HEK293 (cell line): ENCODE measurements around the gene LGALS16.

Experiments
- CTCF ChIA-PET: fragments of 350-600 bp; formaldehyde crosslinking; extraction: SDS; loops from one replicate; lab custom pipeline; 2021; ENCODE audit warnings: antibody characterized with exemption; lab: Yijun Ruan, JAX
- POLR2A ChIA-PET: fragments of 300-600 bp; formaldehyde crosslinking; extraction: SDS; loops from one replicate; lab custom pipeline; 2020; ENCODE audit warnings: antibody characterized with exemption, inconsistent platforms; lab: Yijun Ruan, JAX
- H3K27ac ChIP-seq: fragments of 200-500 bp; sonication (Bioruptor generic); 2 replicates; pipeline ENCODE4 v1.5.1; 2014; ENCODE audit warnings: low read depth, low read length, control low read depth, inconsistent platforms; ENCODE audit errors: extremely low read depth
- H3K36me3 ChIP-seq, 2 experiments: fragments of 200-500 bp in 1 of 2; sonication (Bioruptor generic) in 1 of 2; 1 replicate in 1 of 2; 2 replicates in 1 of 2; pipeline ENCODE4 v1.5.1; 2014 to 2017; ENCODE audit warnings: inconsistent platforms in 2 of 2, low read length in 2 of 2; ENCODE audit not compliant: control insufficient read depth in 2 of 2, insufficient read depth in 1 of 2
- H3K4me1 ChIP-seq: fragments of 200-500 bp; sonication (Bioruptor generic); 2 replicates; pipeline ENCODE4 v1.5.1; 2014; ENCODE audit warnings: mild to moderate bottlenecking, low read length, inconsistent platforms; ENCODE audit not compliant: control insufficient read depth, insufficient read depth
- H3K4me3 ChIP-seq: 2 replicates; pipeline ENCODE4 v1.5.1; 2011; ENCODE audit warnings: low read depth, mild to moderate bottlenecking, control low read depth, low read length, moderate library complexity
- H3K9me3 ChIP-seq: fragments of 200-500 bp; sonication (Bioruptor generic); 2 replicates; pipeline ENCODE4 v1.5.1; 2014; ENCODE audit warnings: low read depth, low read length, inconsistent platforms; ENCODE audit not compliant: control insufficient read depth, insufficient read depth
- PRDM1 ChIP-seq: fragments of 450-650 bp; formaldehyde crosslinking; IDR thresholded peaks from 2 replicates; pipeline ENCODE4; 2016; ENCODE audit warnings: missing biosample characterization, missing genetic modification characterization
- TRIM28 ChIP-seq: IDR thresholded peaks from 2 replicates; pipeline ENCODE4 v1.6.1; 2011; ENCODE audit warnings: low read length, control low read depth, borderline replicate concordance
- WT1 ChIP-seq: fragments of 450-650 bp; formaldehyde crosslinking; IDR thresholded peaks from 2 replicates; pipeline ENCODE4 v1.5.1; 2016; ENCODE audit warnings: missing biosample characterization, missing genetic modification characterization
- ZBTB48 ChIP-seq: fragments of 450-650 bp; formaldehyde crosslinking; IDR thresholded peaks from 2 replicates; pipeline ENCODE4 v1.5.1; 2016; ENCODE audit warnings: missing biosample characterization, missing genetic modification characterization
- ZFP69B ChIP-seq: fragments of 450-650 bp; formaldehyde crosslinking; IDR thresholded peaks from 2 replicates; pipeline ENCODE4 v1.5.1; 2016; ENCODE audit warnings: missing biosample characterization, missing genetic modification characterization
- ZNF16 ChIP-seq: fragments of 450-650 bp; formaldehyde crosslinking; IDR thresholded peaks from 2 replicates; pipeline ENCODE4 v1.5.1; 2016; ENCODE audit warnings: low read depth, missing biosample characterization, missing genetic modification characterization
- ZNF24 ChIP-seq: fragments of 450-650 bp; formaldehyde crosslinking; IDR thresholded peaks from 2 replicates; pipeline ENCODE4 v1.5.1; 2016; ENCODE audit warnings: missing biosample characterization, missing genetic modification characterization
- ZNF280D ChIP-seq: fragments of 450-650 bp; formaldehyde crosslinking; IDR thresholded peaks from 2 replicates; pipeline ENCODE4 v1.5.1; 2016; ENCODE audit warnings: missing biosample characterization, missing genetic modification characterization
- ZNF530 ChIP-seq: fragments of 450-650 bp; formaldehyde crosslinking; IDR thresholded peaks from 2 replicates; pipeline ENCODE4 v1.5.1; 2016; ENCODE audit warnings: low read depth, missing biosample characterization, missing genetic modification characterization
- ZNF677 ChIP-seq: fragments of 450-650 bp; IDR thresholded peaks from 2 replicates; pipeline ENCODE4 v1.5.0; 2018; ENCODE audit warnings: missing biosample characterization, mild to moderate bottlenecking, missing genetic modification characterization, moderate library complexity
- ZNF830 ChIP-seq: fragments of 450-650 bp; IDR thresholded peaks from 2 replicates; pipeline ENCODE4 v1.5.0; 2018; ENCODE audit warnings: missing biosample characterization, missing genetic modification characterization, low read depth, mild to moderate bottlenecking, moderate library complexity
- ZNF843 ChIP-seq: fragments of 450-650 bp; formaldehyde crosslinking; IDR thresholded peaks from 2 replicates; pipeline ENCODE4 v1.5.1; 2016; ENCODE audit warnings: missing biosample characterization, missing genetic modification characterization
- TF ChIP-seq, protein P1 (sequence below): fragments of 450-650 bp; formaldehyde crosslinking; IDR thresholded peaks from 2 replicates; pipeline ENCODE4 v1.5.1; 2016; ENCODE audit warnings: missing biosample characterization, missing genetic modification characterization
- TF ChIP-seq, protein P2 (sequence below): fragments of 450-650 bp; formaldehyde crosslinking; IDR thresholded peaks from 2 replicates; pipeline ENCODE4 v1.5.1; 2016; ENCODE audit warnings: missing biosample characterization, missing genetic modification characterization

The LGALS16 gene

DNA sequence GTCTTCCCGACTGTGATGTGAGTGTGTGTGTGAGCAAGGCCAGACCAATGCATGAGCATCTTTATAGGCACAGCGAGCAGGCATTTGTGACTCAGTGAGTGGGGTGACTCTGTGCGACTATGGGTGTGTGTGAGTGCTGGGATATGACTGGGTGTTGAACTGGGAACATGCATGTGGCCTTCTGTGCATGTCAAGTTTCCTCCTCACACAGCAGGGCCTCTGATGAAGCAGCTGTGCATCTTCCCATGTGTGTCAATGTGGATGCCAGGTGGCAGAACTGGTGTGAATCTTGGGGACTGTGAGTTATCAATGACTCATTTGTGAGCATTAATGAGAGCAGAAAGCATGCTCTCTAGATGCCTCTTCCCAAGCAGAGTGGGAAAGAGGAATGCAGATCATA lies 36.5 kb downstream of the LGALS16 start:
- ChIA-PET POLR2A (no interaction called here), CTCF (interaction anchor here (0.7 to 1.2 kb wide), 2 partner anchors 19 to 101 kb away, joined by 3 read pairs; no protein-coding TSS in a partner anchor)
- peaks cover 8% of the 10 kb centered on the region; the same call in 1 of the 2 replicates for H3K9me3 ChIP-seq
- no peaks in the 10 kb centered on the region; the same call in 1 of the 2 replicates for H3K4me1 ChIP-seq
- H3K4me3 ChIP-seq: no peak overlapping the region
- no peak overlapping the region for H3K27ac ChIP-seq
- H3K36me3 ChIP-seq: no peaks in the 10 kb centered on the region
- no peak for TF ChIP-seq ZNF830 (tag by site-specific recombination)
- no peak for TF ChIP-seq TRIM28
- no peak for TF ChIP-seq ZNF530 (tag by site-specific recombination)
- TF ChIP-seq ZNF843 (tag by site-specific recombination): no peak
- TF ChIP-seq, protein P1, sequence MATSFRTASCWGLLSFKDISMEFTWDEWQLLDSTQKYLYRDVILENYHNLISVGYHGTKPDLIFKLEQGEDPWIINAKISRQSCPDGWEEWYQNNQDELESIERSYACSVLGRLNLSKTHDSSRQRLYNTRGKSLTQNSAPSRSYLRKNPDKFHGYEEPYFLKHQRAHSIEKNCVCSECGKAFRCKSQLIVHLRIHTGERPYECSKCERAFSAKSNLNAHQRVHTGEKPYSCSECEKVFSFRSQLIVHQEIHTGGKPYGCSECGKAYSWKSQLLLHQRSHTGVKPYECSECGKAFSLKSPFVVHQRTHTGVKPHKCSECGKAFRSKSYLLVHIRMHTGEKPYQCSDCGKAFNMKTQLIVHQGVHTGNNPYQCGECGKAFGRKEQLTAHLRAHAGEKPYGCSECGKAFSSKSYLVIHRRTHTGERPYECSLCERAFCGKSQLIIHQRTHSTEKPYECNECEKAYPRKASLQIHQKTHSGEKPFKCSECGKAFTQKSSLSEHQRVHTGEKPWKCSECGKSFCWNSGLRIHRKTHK (tag by site-specific recombination): no peak

GRCh38 chr19:39692822-39693221 lies 37.1 kb downstream of the LGALS16 start:
- peaks cover 8% of the 10 kb centered on the region; the same call in 1 of the 2 replicates for H3K9me3 ChIP-seq
- H3K36me3 ChIP-seq: no peaks in the 10 kb centered on the region
- ChIA-PET CTCF (interaction anchor here (0.6 to 1.2 kb wide), 5 partner anchors 10 to 100 kb away, joined by 3 to 4 read pairs (median 3); no protein-coding TSS in a partner anchor), POLR2A (no interaction called here)
- H3K4me1 ChIP-seq: no peaks in the 10 kb centered on the region; the same call in 1 of the 2 replicates
- H3K27ac ChIP-seq: no peak overlapping the region; the same call in 1 of the 2 replicates
- TF ChIP-seq ZNF24 (tag by site-specific recombination) (no peak), ZNF16 (no peak), ZNF280D (tag by site-specific recombination) (no peak), PRDM1 (no peak)
- no peak overlapping the region for H3K4me3 ChIP-seq

DNA sequence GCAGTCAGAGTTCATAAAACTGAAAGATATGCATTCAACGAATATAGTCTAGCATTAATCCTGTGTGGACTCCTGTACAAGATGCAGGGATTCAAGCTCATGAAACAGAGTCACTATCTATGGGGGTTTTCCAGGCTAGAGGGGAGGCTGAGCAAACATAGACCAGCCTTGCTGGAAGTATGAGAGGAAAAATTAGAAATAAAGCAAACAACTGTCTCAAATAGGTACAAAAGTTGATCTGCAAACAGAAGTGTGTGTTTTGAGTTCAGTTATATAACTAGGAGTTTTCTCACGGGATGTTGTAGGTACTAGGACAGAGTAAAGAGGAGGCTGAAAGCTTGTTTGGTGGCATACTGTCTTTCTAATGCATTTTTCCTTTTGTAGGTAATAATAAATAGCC lies 40.0 kb downstream of the LGALS16 start:
- no peak overlapping the region for H3K4me3 ChIP-seq
- POLR2A ChIA-PET: no interaction called here
- H3K36me3 ChIP-seq: no peaks in the 10 kb centered on the region
- H3K9me3 ChIP-seq: no peaks in the 10 kb centered on the region
- CTCF ChIA-PET: interaction anchor here (1.0 kb wide), 1 partner anchor 148 kb away, joined by 3 read pairs; no protein-coding TSS in a partner anchor
- TF ChIP-seq ZFP69B (tag by site-specific recombination) (no peak), WT1 (tag by site-specific recombination) (no peak), ZNF677 (tag by site-specific recombination) (no peak), ZBTB48 (no peak)
- TF ChIP-seq, protein P2, sequence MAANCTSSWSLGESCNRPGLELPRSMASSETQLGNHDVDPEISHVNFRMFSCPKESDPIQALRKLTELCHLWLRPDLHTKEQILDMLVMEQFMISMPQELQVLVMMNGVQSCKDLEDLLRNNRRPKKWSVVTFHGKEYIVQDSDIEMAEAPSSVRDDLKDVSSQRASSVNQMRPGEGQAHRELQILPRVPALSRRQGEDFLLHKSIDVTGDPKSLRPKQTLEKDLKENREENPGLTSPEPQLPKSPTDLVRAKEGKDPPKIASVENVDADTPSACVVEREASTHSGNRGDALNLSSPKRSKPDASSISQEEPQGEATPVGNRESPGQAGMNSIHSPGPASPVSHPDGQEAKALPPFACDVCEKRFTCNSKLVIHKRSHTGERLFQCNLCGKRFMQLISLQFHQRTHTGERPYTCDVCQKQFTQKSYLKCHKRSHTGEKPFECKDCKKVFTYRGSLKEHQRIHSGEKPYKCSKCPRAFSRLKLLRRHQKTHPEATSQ (tag by site-specific recombination): no peak
- H3K27ac ChIP-seq: no peak overlapping the region
- H3K4me1 ChIP-seq: no peaks in the 10 kb centered on the region; the same call in 1 of the 2 replicates
